GM21367 (cell line): ENCODE data around the gene CMSS1.
A peak's percentile ranks its signal among the peaks of the same experiment; 100 is the strongest.

Experiments
- ATAC-seq: cut with Tn5 transposase; IDR thresholded peaks from one replicate; pipeline ENCODE4 v1.9.1; 2021; ENCODE audit not compliant: unreplicated experiment

CMSS1 gene

DNA sequence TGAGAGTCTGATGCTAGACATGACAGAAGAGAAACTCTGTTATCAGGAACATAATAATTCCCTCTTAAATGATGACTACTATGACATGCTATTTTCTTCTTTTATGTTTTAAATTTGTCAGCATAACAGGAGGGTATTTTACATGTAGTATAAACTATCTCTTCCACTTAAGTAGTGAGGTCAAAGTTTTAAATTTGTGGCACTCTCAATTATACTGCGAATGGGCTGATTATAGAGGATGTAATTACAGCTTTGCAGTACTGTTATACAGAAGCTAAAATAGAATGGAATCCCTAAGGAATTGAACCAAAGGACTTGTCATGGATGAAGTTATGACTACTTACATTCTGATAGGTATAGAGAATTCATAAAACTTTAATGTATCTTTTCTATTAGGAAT lies 34.3 kb downstream of the CMSS1 start:
- no peak for ATAC-seq

DNA sequence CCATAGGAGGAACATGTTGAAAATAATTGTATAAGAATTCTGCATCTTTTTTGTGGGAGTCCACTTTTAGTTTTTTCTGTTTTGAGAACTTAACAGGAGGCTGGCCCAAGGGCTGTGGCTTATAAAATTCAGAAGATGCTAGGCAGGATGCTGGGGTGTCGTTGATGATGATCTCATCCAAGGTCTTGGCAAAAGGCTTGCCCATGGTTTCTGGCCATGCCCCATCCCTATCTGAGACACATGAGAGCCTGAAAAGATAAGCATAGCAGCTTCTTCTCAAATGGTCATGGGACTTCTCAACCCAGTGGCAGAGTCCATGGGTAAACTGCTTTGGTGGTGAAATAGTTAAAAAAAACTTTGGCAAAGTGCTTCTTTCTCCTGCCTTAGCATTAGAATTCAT lies 35.2 kb downstream of the CMSS1 start:
- no peak for ATAC-seq

DNA sequence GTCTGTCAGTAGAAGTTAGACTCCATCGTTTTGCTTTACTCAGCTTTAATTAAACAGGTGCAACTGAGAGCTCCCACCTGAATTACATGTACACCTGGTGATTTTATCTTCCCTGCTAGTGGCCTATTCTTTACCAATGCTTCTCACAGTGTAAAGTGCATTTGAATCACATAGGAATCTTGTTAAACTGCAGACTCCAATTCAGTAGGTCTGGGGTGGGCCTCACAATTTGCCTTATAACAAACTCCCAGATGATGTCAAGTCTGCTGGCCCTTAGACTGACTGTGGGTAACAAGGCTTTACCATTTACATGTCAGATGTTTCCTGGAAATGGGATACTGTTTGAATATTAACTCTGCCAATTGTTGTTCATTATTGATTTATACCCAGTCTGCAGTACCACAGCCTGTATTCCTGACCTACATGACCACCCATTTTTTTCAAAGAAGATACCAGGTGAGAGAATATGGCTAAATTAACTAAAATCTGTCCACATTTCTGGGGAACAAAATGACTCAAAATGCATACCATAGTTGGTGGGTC lies 37.2 kb downstream of the CMSS1 start:
- ATAC-seq: no peak

DNA sequence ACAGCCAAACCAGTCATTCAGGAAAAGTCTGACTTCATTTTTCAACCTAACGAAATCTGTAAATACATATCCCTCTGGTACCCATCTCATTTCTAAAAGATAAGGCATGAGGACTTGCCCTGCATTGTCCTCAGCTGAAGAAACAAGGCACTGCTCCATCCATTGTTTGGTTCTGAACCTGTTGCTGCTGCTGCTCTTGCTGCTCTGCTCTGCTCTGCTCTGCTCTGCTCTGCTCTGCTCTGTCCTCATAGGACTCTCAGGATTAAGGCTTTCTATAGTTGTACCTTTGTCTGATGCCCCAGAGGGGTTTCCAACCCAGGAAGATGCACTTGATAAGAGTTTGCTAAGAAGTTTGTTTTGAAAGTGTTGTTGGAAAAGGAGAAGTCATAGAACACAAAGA lies 38.2 kb downstream of the CMSS1 start:
- ATAC-seq: no peak

DNA sequence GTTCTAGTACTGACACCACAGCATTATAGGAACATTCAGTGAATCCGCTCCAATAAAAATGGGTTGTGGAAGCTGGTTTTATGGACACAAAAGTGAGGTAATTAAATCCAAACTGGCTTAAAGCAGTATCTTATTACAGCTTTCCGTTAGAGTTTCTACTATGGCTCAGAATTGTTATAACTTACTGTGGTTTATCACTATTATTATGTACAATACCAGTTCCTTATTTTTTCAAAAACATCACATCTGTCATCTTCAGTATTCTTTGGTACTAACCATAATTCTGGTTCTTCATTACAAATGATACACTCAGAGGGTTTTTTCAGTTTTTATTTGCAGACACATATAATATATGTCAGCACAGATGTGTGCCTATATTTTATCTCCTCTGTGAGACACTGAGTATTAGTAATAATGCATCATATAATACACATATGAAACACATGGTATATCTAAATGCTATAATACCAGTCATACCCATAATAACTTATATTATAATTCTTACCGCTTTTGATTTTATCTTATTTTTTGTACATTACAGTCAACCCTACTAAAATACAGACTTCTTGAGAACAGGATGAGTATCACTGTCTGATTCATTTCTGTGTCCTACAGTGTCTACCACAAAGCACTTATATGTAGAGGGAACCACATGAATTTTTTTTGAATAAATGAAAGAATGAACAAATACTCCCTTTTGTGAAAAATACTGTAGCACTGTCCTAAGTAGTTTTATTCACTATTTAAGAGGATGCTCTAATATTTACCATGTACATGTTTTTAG lies 39.0 kb downstream of the CMSS1 start:
- ATAC-seq: no peak

DNA sequence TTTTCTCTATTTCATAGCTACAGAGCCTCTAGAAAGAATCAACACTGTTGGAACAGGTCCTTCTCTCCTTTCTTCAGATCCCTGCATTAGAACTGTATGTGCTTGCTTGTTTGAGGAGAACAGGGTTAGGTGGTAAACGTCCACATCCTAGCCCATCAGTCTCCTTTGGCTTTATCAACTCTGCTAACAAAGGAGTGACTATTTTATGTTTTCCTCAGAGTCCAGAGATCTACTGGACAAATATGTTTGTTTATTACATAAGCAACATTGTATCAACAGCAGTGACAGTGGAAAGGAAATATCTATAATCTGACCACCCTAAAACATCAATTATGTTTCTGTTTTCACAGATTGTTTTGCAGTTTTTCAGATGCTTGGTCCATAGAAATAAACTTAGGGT lies 39.6 kb downstream of the CMSS1 start:
- no peak for ATAC-seq

DNA sequence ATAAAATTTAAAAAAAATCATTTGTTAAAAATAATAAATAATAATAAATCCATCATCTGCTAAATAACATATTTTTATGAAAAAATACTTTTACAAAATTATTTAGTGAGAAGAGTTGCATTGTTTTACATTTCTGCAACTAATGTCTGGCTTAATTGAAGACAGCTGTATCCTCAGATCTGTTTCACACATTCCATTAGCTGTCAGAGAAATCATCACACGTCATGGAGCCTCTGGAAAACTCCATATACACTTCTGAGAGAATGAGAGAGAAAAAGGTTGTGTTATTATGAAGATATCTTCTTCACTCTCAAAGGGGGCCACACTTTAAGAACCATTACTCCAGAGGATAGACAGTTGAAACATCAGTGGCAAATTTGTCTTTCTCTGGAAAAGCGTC lies 40.8 kb downstream of the CMSS1 start:
- no peak for ATAC-seq

DNA sequence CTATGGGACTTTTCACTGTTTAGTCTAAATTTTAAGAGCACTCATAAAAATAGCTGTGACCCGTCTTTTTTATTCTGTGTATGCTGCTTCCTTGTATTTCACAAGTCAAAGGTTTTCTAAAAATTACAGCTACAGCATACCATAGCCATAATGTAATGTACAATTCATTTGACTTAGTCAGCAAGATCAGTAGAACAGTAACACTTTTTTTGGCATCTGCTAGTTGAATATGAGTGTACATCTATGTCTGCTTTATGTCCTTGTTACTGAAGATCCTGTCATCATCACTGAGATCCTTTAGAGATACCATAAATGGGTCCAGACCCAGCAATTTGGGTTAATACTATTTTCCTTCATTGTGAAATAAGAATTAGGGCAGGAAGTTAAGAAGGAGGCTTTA lies 42.2 kb downstream of the CMSS1 start:
- ATAC-seq: no peak

DNA sequence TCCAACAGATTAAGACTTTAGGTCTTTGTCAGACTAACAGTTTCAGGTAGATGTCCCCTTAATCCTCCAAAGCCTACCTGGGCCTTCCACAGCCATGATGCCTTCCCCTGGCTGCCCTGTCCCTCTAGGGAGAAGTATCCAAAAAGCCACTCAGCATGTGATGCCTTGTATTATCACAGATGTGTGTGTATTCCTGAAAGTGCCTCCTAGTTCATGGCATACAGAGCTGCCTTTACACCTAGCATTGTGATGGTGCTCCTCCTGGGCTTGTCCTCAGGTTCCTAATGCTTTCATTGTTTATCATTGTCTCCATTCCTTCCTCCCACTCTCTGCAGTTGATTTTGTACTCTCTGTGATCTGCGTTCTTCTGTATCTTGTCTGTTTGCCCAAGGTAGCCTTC lies 43.6 kb downstream of the CMSS1 start:
- no peak for ATAC-seq

DNA sequence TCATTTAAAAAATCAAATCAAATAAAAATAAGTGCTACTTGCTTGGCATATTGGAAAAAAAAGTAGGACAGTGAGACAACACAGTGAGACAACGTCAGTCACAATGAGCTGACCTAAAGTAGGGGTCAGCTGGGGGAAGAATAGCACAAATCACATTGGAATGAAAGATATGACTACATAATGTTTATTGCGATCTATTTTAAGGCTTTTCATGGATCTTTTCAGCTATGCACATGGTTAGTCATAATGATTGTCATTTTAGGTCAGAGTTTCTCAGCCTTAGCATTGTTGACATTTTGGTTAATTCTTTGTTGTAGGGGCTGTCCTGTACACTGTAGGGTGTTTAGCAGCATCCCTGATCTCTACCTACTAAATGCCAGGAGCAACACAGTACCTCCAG lies 44.5 kb downstream of the CMSS1 start:
- ATAC-seq: no peak

DNA sequence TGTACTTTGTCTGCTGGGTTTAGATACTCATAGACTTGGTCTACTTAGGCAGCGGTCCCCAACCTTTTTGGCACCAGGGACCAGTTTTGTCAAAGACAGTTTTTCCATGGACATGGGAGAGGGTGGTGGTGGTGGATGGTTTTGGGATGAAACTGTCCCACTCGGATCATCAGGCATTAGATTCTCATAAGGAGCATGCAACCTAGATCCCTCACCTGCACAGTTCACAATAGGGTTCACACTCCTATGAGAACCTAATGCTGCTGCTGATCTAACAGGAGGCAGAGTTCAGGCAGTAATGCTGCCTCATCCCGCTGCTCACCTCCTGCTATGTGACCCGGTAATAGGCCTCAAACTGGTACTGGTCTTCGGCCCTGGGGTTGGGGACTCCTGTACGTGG lies 45.3 kb downstream of the CMSS1 start:
- ATAC-seq: no peak

DNA sequence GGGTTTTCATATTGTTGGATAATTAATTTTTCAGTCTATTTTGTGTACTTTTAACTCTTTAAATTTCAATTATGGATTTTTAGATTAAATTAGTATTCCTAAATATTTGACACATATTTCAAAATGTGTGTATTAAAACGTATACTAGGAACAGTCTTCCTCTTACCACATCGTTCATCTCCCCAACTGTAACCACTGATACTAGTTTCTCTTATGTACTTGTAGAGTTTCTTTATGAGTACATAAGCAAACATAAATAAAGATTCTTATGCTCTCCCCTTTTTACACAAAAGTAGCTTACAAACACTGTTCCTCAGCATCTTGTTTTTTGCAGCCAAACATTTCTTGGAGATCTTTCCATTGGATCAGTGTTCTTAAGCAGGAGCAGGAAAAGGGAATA lies 45.9 kb downstream of the CMSS1 start:
- ATAC-seq: no peak

DNA sequence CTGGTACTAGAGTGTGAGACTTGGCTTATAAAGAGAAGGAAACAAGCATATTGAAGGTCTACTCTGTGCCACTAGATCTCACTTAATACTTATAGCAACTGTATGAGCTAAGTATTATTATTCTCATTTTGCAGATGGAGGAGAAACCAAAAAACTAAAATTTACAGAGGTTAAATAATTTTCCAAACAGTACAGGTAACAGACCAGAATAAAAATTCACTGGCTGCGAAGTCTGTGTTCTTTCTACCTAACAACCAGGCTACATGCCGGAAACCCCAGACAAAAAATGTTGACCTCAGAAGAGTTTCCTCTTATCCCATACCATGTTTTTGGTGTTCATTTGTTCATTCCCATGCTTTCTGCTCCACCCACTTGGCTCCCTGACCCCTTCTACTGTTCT lies 46.6 kb downstream of the CMSS1 start:
- ATAC-seq: no peak

DNA sequence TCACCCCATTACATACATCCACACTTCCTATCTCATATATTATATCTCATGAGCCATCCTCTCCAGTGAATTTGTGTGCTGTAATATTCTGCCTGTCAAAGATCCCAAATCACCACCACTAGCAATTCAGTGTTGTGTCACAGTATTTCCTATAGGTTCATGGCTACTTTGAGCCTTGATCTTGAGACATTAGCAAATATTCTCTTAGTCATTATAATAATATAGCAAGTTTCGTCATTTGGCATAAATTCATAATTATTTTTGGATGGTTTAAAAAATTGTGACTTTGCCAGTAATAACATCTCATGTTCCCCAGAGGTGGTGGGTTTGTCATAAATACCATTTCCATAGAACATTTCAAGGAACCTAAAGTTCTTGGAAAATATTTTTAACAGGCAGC lies 47.7 kb downstream of the CMSS1 start:
- ATAC-seq: no peak

DNA sequence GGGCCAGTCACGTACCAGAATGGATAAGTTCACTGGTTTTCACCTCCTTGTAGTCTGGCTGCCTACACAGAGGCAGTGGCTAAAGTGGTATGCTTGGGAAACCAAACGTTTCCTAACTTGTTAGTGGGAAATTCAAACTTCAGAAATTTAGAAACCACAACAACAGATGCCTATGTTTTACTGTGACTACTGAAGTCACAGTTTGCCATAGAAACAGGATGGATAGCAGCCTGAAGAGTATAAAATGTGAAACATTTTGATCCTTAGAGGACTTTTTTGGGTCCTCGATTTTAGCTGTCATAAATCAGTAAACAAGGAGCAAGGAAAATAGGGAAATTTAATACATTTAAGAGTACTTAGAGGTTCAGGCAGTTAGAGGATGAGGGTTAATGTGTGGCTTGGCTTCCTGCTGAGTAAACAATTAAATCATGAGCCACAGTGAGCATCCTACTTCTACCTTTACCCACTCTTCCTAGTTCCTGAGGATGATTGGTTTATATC lies 48.6 kb downstream of the CMSS1 start:
- ATAC-seq: no peak

DNA sequence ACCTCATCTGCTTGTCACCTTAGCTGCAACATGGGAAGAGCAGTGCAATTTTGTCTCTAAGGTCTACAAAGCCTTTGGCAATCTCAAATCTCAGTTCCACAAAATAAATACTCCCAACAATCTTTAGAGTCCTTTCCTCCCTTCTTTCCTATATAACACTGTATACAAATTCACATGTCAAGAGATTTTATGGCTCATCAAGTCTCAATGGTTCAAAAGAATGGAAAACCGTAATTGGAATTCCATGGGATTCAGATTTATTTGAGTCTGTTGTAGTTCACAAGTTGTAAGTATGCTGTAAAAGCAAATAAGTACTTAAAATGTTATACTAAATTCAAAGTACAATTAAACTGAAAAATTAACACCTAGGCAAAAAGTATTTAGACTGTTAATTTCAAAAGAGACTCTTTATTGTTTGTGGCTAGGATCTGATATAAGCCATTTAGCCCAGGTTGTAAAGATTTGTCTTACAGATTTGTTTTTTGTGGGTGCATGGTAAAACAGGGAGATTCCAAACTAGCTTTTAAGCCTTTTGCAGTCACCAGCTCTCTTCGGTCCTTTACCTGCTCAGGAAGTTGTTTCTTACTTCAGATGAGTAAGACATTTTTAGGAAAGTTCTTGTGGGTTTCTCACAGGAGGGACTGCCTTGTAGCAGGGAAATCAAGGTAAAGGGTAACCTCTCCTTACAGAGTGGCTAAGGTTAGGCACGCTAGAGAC lies 50.1 kb downstream of the CMSS1 start:
- no peak for ATAC-seq

DNA sequence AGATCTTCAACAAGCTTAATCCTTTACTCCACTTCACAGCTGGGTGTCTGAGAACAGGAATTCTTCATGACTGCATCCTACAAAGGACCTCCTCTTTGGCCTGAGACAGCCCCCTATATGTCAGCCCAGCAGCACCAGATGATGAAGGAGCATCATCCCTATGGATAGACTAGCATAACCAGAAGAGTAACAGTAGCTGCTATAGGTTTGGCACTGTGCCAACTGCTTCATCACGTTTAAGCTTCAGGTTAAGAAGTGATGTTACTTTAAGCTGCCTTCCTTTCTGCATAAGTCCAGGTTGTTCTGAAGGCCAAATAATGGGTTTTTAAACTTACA lies 50.6 kb downstream of the CMSS1 start:
- no peak for ATAC-seq

DNA sequence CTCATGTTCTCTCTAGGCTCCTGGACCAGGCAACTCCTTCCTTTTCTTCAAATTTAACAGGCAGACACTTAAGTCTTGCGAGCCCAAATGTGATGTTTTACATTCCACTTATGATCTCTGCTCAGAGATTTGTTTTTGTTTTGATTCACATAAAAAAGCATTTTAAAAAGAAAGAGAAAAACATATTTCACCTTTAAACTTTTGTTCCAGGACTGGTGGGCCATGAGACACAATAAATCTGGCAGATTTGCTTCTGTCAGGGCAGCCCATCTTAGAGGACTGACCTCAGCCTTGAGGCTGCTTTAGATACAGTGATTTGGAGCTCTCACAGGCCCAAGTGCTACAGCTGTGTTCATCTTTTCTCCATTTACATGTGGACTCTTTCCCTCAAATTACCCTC lies 52.0 kb downstream of the CMSS1 start:
- no peak for ATAC-seq

DNA sequence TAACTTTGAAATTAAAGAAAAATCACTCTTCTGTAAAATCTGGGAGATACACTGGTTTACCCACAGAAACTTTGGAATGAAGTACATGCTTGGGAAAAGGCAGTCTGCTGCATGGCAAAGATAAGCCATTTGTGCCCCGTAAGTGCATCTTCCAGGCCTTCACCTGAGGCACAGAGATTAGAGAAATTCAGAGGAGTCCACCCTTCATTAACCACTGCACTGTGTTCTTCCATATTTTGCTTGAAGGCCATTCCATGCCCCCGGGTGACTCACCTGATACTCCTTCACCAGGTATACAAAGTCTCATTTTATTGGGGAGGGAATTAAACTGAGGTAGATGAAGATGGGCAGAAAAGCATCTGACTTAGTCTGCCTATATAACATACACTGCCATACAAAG lies 53.0 kb downstream of the CMSS1 start:
- no peak for ATAC-seq

DNA sequence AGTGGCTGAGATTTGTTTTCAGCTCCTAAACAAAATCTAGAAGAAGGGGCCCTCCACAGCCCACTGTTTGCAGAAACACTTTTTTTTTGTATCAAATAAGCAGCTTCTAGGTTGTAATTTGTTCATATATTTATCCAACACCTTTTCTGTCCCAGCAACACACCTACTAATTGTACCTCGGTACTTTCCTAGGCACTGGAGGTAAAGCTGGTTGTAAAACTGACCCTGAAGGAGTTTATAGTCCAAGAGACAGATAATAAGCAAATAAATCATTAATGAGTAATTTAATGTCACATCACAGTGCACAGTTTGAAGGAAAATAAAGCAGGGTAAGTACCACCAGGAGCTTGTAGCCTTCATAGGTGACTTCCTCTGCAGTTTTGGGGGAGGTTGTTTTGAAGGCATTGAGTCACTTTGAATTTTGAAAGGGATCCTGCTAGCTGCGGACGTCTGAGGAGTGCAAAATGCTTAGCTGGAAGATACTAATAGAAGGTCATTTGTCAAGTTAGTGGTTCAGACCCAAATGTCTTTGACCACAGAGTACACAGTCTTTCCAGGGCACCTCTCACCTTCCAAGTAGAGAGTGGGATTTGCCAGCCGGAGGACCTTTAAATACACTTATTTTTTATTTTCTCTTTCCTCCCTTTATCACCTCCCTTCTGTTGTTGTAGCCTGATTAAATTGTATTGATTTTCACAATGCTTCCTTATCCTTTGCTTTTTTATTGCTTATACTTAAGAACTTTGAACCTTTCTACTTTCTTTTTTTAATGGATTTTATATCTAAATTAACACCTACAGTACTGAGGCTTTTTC lies 53.8 kb downstream of the CMSS1 start:
- no peak for ATAC-seq

DNA sequence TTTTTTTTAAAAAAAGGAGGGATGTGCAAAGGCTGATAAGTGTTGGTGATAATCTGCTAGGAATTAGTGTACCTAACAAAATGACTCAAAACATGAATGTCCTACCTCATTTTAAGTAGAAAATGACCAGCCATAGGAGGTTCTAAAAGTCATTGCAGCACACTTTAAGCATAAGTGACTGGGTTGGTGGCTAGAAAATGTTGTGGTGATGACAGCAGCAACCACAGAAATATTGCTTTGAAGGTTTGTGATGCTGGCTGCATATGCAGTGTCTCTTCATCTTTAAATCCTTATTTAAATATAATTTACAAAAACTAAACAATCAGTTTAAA lies 55.2 kb downstream of the CMSS1 start:
- peak; percentile 37 for ATAC-seq
